NCI-H345 (cell line): ENCODE measurements around the gene BTBD16.

Experiments
- DNase-seq: peaks from one replicate; lab custom pipeline; 2025; lab: John Stamatoyannopoulos, UW

The BTBD16 gene

DNA sequence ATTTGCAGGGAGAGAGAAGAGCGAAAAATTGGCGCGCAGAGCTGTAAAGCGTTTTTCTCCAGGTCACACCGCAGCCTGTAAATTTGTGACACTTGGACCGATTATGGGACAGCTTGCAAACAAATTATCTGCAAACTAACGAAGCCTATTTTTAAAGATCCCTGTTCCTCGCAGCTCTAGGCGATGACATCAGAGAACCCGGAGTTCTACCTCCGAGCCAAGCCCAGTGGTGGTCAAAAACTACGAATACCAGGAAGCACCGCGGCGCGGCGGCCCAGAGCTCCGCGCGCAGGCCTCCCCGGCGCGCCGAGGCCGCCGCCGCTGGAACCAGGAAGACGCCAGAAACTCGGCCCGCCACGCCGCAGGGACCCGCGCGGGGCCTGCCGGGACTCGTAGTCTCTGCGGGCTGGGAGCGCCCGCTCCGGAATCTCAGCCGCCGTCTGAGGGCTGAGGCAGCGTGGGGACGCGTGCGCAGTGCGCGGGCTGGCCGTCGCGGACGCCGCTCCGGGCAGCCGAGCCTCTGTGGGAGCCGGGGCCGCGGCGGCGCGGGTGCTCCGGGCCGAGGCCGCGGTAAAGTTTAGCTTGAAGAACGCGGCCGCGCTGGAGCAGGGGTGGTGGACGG, 103.3 kb downstream of the BTBD16 start, which contains the start of gene PLEKHA1:
TSS of gene PLEKHA1 (plus strand) at position 472 of the 622 bp plus-strand sequence. CDS start 18,493 bp downstream, outside the sequence.
- peak; percentile 92 for DNase-seq

DNA sequence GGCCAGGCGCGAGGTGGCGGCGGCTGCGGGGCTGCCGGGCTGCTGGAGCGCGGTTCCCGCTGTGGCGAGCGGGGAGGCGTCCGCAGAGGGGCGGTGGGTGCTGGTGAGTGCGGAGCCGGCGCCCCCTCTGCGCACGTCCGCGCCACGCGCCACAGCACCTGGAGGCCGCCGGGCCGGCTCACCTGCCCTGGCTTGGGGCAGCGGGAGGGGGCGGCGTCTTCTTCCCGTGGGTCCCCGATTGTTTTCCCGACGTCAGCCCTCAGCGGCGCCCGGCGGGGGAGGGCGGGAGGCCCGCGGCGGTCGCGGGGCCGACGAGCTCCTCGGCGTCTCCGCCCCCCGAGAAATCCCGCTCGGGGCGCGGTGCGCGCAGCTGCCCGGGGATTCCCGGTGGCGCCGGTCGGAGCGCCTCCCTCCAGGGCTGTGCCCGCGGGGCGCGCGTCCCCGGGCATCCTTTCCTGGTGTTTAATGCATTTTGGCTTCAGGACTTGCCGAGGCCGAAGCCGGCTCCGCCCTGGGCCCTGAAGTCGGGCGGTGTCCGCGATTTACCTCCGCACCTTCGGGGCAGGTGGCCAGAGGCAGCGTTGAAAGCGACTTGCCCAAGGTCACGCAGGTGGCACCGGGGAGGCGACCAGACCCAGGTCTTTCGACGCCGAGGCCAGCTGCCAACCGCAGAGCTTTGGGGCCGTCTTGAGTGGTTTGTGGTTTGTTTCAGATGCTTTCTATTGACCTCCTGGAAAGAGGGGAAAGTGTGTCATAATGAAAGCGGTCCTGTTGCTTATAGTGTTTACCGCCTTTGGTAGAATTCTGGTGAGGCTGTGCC, 104.0 kb downstream of the BTBD16 start:
- DNase-seq, result peak; percentile 49

DNA sequence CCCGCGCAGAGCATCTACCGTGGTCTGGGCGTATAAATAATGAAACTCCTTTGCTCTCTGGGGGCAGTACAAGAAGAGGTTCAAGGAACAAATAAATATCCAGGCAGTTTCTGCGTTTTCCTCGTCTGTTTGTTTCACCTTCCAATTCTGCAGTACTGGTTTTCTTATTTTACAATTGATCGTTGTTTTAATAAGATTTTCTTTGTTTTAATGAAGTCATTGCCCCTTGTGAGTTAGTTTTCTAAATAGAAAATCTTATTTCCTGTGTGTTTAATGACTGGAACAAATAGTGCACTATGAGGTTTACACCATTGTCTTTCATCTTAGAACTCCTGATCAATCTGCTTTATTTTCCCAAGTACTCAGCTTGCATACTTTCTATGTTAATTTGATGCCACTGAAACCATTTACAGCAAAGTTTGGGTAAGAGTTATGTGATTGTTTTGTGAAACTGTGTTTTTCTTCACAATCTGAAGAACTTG, 104.6 kb downstream of the BTBD16 start:
- no peak for DNase-seq

DNA sequence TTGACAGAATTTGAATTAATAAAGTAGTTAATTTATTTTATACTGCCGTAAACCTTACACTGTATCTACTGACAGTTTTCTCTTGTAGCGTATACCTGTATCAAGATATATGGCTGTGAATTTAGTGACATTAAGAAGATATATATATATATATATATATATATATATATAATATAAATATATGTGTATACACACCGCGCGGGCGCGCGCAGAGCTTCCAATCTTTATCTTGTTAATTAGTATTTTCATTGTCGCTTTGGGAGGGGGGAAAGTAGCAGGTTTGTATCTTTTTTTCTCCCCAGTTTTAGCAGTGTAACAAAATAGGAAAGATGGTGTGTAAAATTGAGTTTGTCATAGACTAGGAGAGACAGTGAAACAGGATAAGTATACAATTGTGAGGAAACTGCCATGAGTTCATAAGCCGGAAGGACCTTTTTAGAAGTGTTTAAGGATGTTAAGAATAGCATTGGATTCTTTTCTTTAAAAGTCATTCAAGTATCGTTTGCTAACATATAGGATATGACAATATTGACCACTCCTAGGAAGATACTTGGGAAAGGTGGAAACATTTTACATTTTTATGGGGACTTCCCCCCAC, 105.4 kb downstream of the BTBD16 start:
- DNase-seq, result no peak

DNA sequence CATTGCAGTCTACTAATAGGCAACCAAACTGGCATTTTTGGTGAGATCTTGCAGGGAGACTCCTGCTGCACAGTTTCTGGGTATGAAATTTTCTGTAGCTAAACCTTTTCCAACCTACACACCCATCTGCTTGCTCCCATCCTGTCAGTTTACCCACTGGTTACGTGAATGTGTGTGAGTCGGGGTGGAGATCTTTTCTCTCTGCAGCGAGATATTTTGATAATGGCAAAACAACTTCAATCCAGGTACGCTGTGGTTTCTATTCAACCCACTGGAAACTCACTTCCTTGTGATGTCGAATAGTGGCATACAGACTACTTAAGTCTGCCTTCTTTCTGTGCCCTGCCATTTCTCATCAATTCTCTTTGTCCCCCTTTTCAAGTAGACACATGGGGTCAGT, 107.9 kb downstream of the BTBD16 start:
- DNase-seq, result no peak

DNA sequence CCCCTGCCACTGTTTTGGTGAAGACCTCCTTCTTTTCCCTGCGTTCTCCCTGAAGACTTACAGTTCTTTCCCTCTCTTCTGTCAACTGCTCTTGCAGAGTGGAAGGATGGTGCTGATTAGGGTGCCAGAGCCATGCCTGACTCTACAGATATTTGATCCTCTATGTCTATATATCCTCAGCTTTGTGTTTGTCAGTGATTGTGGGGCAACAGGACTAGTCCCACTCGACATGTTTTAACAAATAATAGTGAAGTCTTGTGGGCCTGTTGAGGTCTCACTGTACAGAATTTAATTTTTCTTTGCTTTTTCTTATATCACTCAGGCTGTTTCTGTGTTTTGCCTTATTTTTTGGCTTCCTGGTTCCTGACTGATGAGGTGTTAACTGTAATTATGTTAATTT, 108.4 kb downstream of the BTBD16 start:
- no peak for DNase-seq

DNA sequence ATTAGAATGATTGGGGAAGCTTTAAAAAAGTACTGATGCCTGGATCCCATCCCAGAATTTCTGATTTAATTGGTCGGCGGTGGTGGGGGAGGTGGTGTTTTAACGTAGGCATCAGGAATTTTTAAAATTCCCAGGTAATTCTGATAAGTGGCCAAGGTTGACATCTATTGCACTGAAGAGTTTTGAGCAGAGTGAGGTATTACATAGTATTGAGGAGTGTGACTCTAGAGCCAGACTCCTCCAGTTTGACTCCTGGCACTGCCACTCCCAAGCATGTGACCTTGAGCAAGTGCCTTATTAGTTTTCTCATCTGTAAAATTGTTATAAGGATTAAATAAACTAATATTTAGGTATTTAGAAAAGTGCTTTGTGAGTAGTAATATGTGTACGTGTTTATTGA, 109.6 kb downstream of the BTBD16 start:
- no peak for DNase-seq

DNA sequence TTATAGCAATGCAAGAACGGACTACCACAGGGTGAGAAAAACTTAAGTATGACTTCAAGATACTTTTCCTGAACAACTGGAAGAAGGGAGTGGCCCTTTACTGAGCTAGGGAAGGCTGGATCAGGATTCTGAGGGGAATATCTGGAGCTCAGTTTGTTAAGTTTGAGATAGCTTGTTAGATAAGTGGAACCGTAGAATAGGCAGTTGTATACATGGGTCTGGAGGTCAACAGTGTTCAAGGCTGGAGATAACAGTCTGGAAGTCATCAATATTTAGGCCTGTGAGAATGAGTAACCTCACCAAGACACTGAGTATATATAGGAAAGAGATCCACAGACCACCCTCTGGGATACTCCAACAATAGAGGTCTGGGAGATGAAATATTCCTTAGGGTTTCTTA, 110.6 kb downstream of the BTBD16 start:
- no peak for DNase-seq

DNA sequence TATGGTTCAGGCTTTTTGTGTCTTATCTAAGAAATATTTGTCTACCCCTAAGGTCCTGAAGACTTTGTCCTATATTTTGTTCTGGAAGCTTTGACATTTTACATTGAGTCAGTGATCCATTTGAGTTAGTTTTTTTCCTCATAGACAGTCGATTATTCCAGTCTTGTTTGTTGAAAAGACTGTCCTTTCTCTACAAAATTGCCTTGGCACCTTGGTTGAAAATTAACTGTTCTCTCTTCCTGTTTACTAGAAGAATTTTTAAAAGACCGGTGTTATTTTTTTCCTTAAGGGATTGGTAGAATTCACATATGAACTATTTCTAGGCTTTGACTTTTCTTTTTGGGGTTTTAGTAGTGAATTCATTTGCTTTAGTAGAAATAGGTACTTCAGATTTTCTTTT, 115.4 kb downstream of the BTBD16 start:
- no peak for DNase-seq

DNA sequence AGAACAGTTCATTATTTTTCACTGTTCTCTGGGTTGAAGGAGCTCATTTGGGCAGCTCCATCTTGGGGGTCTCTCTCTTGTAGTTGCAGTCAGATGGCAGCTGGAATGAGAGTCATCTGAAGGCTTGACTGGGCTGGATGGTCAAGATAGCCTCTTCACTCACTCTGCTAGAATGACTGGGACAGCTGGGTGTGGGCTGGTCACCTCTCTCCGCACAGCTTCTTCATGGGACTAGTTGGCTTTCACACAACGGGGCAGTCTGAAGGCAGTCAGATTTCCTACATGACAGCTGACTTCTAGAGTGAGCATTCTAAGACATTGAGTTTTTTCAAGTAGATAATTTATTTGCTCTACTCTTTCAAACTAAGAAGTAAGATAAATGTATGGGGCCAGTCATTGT, 116.5 kb downstream of the BTBD16 start:
- DNase-seq, result no peak
